Measurements from ENCODE around the gene SMAD6. TPM values are rescaled to one million over a fixed set of nuclear protein-coding genes. Genes with fewer than 3 reads are reported as not detected.

Gene SMAD6
- polyA plus RNA-seq, 1 donor, result 7.5 TPM

GRCh38 chr15:66721501-66721937 is 19.5 kb downstream of the SMAD6 start:
- DNase-seq, result no peak

- DNase-seq, result no peak
Measured at GRCh38 chr15:66721954-66722353, 19.9 kb downstream of the SMAD6 start.

- no peak for DNase-seq
Measured at GRCh38 chr15:66722757-66723540, 20.9 kb downstream of the SMAD6 start.

GRCh38 chr15:66723826-66724731 is 22.0 kb downstream of the SMAD6 start:
- no peak for DNase-seq

GRCh38 chr15:66724732-66725463 is 22.9 kb downstream of the SMAD6 start:
- peak; percentile 67 for DNase-seq

GRCh38 chr15:66725464-66725785 is 23.4 kb downstream of the SMAD6 start:
- DNase-seq, result no peak

GRCh38 chr15:66726386-66726785 is 24.4 kb downstream of the SMAD6 start:
- no peak for DNase-seq

GRCh38 chr15:66729331-66729951 is 27.4 kb downstream of the SMAD6 start:
- peak; percentile 68 for DNase-seq

GRCh38 chr15:66730168-66731021 is 28.4 kb downstream of the SMAD6 start:
- DNase-seq, result no peak

- no peak for DNase-seq
Measured at GRCh38 chr15:66733976-66734375, 31.9 kb downstream of the SMAD6 start.

GRCh38 chr15:66734961-66735908 is 33.2 kb downstream of the SMAD6 start:
- no peak for DNase-seq

- no peak for DNase-seq
Measured at GRCh38 chr15:66735909-66736305, 33.9 kb downstream of the SMAD6 start.

- DNase-seq, result no peak
Measured at GRCh38 chr15:66737243-66738010, 35.4 kb downstream of the SMAD6 start.

GRCh38 chr15:66738116-66738515 is 36.1 kb downstream of the SMAD6 start:
- DNase-seq, result no peak

GRCh38 chr15:66738595-66738994 is 36.6 kb downstream of the SMAD6 start:
- DNase-seq, result no peak

- DNase-seq, result no peak
Measured at GRCh38 chr15:66739287-66739686, 37.3 kb downstream of the SMAD6 start.

GRCh38 chr15:66740802-66741201 is 38.8 kb downstream of the SMAD6 start:
- DNase-seq, result peak; percentile 90

GRCh38 chr15:66741646-66742045 is 39.6 kb downstream of the SMAD6 start:
- DNase-seq, result no peak

GRCh38 chr15:66742286-66742685 is 40.2 kb downstream of the SMAD6 start:
- no peak for DNase-seq

- no peak for DNase-seq
Measured at GRCh38 chr15:66743204-66743603, 41.2 kb downstream of the SMAD6 start.
